PC-3 (cell line): ENCODE measurements around the gene ZC3H14.

Experiments
- CTCF ChIP-seq: fragments of 300-600 bp; sonication (generic); conservative IDR thresholded peaks from 2 replicates; pipeline ENCODE4 v1.5.1; 2017; ENCODE audit warnings: antibody characterized with exemption, low read depth, mild to moderate bottlenecking, low read length
- EZH2 ChIP-seq: fragments of 300-600 bp; sonication (generic); IDR thresholded peaks from one replicate; pipeline ENCODE4 v1.6.1; 2017; ENCODE audit warnings: antibody characterized with exemption, mild to moderate bottlenecking, low read length; ENCODE audit not compliant: unreplicated experiment

GRCh38 chr14:88597038-88597437 lies 34.2 kb downstream of the ZC3H14 start:
- TF ChIP-seq EZH2 (no peak), CTCF (no peak)
